ENCODE measurements around the gene AP3M1.

Gene AP3M1

GRCh38 chr10:74093530-74094164 lies 57.0 kb downstream of the AP3M1 start:
- TF ChIP-seq CTCF (IDR thresholded peaks at IDR 0.05; ENCODE audit: low read length, missing control alignments), result no peak
- no peak for DNase-seq (ENCODE audit: low read depth)
- no peak overlapping the region for H3K4me3 ChIP-seq (replicated peaks; ENCODE audit: low read depth, low read length)

- no peak for DNase-seq (ENCODE audit: low read depth)
- H3K4me3 ChIP-seq (replicated peaks; ENCODE audit: low read depth, low read length), result no peak overlapping the region
- TF ChIP-seq CTCF (IDR thresholded peaks at IDR 0.05; ENCODE audit: low read length, missing control alignments), result no peak
These were observed 58.3 kb downstream of the AP3M1 start for GRCh38 chr10:74092372-74092771.

- no peak for TF ChIP-seq CTCF (IDR thresholded peaks at IDR 0.05; ENCODE audit: low read length, missing control alignments)
- no peak for DNase-seq (ENCODE audit: low read depth)
- no peak overlapping the region for H3K4me3 ChIP-seq (replicated peaks; ENCODE audit: low read depth, low read length)
These were observed 61.9 kb downstream of the AP3M1 start for GRCh38 chr10:74088722-74089121.

GRCh38 chr10:74086317-74086716 lies 64.3 kb downstream of the AP3M1 start:
- no peak for DNase-seq (ENCODE audit: low read depth)
- no peak overlapping the region for H3K4me3 ChIP-seq (replicated peaks; ENCODE audit: low read depth, low read length)
- TF ChIP-seq CTCF (IDR thresholded peaks at IDR 0.05; ENCODE audit: low read length, missing control alignments), result no peak

GRCh38 chr10:74084955-74085354 lies 65.7 kb downstream of the AP3M1 start:
- DNase-seq (ENCODE audit: low read depth), result no peak
- no peak for TF ChIP-seq CTCF (IDR thresholded peaks at IDR 0.05; ENCODE audit: low read length, missing control alignments)
- H3K4me3 ChIP-seq (replicated peaks; ENCODE audit: low read depth, low read length), result no peak overlapping the region

GRCh38 chr10:74083304-74083703 lies 67.3 kb downstream of the AP3M1 start:
- H3K4me3 ChIP-seq (replicated peaks; ENCODE audit: low read depth, low read length), result no peak overlapping the region
- no peak for TF ChIP-seq CTCF (IDR thresholded peaks at IDR 0.05; ENCODE audit: low read length, missing control alignments)
- no peak for DNase-seq (ENCODE audit: low read depth)

All from fibroblast of pulmonary artery (primary cell).